Measurements from ENCODE around the gene RXRG.

GRCh38 chr1:165463978-165464377, 19.1 kb upstream of the RXRG start:
- no peak for TF ChIP-seq CTCF (conservative IDR thresholded peaks at IDR 0.05 in 1 of 2, IDR thresholded peaks at IDR 0.05 in 1 of 2; ENCODE audit: low read depth in 1 of 2, low read length in 2 of 2)
- no peak for TF ChIP-seq EZH2 (IDR thresholded peaks at IDR 0.05; ENCODE audit: low read length, missing control alignments)

All from fibroblast of lung (primary cell).